Activated T-cell treated with anti-CD3 and anti-CD28 coated beads, Interleukin-2, amount 50 U/mL, for 1 hour (primary cell): ENCODE measurements around the gene RNU6-8.

Experiments
- DNase-seq: peaks from one replicate; pipeline ENCODE4 v3.0.0-alpha.2; 2020

RNU6-8 gene

DNA sequence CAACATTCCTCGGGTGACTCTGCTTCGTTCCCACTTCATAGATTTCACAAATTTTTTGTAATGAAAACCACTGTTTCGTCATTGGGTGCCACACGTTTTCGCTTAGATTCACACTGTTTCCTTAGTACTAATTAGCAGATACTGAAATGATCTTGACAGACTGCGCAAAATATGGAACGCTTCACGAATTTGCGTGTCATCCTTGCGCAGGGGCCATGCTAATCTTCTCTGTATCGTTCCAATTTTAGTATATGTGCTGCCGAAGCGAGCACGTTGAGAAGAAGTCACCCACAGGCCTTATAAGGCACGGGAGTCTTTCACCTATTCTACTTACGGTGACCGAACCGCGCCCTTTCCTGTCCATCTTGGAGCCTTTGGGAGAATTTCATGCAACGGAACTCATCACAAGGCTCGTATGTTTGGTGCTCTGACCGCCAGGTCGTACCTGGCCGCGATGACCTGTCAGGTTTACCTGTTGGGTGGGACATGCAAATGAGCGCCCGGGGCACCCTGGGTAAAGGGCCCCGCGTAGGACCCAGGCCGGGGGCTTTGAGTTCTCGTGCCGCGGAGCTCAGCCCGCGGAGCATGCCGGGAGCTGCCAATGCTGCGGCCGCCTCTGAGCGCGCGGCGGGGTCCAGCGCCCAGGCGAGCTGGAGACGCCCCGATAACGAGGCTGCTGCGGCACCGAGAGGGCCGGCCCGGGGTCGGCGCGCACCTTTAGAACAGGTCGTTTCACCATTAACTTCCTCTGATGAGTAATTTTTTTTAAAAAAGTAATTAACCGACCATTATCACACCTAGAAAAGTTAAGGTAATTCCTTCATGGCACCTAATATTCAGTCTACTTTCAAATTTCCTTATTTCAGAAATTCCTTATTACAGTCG, at the start of gene RNU6-8:
Gene RNU6-8 (minus strand): TSS at position 272 of the 885 bp plus-strand sequence.
- peak; percentile 86 for DNase-seq

DNA sequence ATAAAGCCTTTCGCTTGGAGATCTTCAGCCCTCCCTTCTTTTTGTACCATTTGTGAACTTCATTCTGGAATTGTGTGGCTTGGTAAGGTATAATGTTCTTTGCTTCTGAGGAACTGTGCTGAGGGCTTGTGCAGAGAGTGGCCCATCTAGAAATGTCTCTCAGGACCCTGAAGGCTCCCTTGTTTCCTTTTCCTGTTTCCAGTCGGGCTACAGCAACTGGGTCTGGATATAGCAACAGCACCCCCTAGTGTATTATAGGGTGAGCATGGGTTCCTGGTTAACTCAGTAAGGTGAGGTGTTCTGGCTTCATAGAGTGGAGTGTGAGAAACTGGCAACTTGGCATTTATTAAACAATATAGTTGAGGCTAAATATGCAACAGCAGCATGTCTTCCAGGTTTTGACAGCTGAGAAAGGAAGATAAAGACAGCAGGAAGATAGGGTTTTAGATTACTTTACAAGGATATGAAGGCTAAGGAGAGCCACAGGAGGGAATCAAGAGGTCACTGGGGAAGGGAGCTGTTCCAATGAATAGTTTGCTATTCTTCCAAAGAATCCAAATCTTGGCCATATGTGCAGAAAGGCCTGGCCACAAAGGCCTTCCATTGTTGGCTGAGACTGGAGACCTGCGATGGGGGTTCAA, 49.1 kb upstream of the RNU6-8 start:
- DNase-seq, result no peak

DNA sequence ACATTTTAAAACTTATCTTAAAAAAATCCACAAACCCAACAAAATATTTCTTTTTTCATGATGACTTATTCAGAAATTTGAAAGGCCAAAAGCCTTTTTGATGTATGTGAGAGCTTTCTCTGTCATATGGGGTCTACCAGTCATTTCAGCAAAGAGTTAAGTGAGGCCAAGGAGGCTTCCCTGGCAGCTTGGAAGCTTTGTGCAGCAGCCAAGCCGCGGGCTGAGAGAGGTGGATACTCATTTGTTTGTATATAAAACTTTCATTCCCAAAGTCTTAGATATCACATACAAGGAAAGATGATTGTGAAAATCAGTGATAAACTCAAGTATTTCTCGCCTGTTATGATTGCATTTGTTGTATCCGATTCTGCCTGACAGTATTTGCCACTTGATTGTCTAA, 48.5 kb upstream of the RNU6-8 start:
- DNase-seq, result no peak

DNA sequence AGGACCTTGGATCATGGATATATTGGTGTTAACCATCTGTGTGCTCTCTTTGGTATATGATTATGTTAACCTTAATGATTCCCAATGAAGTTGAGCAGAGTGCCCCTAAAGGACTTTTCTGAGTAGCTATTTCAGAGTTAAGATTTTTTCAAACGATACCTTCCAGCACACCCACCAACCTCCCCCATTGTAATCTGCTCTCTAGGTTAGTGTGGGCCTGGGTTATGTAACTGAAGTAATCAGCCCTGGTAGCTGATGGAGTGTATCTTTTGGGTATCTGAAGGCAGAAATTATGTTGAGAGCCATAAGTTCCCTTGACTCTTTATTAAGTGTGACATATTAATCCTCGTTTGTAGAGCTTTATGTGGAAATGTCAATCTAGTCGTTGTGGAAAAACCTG, 47.6 kb upstream of the RNU6-8 start:
- no peak for DNase-seq

DNA sequence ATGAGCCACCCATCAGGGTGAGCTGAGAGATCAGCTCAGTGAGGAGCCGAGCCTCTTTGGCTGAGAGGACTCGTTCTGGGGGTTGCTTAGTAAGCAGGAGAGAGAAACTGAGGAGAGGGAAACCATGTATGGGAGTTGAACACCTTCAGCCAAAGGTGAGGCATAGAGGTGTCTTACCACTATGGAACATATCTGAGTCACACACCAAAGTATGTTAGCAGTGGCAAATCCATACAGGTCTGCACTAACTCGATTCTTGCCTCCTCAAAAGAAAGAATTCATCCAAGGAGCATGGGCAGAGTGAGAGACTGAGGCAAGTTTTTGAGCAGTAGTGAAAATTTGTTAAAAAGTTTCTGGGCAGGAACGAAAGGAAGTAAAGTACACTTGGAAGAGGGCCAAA, 46.7 kb upstream of the RNU6-8 start:
- no peak for DNase-seq

DNA sequence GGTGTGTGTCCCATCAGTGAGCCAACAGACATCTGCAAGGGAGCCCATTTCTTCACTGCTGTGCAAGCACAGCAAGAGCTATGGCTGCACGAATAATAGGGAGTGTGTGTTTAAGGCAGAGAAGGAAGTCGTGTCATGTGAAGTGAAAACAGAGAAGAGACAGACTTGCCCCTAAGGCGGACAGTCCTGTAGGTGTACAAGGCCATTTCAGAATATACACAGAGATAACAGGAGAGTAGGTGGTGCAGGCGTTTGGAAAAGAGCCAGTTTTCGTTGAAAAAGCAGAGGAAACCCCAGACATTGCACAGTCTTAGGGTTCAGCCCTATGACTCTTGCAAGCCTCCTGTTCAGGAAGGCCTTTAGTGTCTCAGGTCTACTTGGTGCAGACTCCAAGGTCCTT, 46.3 kb upstream of the RNU6-8 start:
- DNase-seq, result no peak

DNA sequence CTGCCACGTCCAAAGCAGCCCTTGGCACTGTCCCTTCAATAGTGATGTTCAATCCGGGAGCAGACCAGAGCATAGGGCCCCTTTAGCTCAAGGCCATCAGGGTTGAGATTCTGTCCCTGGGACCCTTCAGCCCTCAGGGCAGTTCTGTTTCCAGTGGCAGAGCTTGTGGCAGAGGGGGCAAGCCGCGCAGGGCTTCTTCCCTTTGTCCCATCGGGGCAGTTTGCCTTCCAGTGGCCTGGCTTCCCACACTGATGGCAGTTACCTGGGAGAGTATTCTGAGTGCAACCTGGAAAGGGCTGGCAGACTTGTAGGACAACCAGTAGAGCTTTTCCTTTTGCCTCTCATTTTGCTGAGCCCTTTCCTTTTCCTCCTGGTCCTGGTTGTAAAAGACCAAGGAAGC, 43.7 kb upstream of the RNU6-8 start:
- no peak for DNase-seq

DNA sequence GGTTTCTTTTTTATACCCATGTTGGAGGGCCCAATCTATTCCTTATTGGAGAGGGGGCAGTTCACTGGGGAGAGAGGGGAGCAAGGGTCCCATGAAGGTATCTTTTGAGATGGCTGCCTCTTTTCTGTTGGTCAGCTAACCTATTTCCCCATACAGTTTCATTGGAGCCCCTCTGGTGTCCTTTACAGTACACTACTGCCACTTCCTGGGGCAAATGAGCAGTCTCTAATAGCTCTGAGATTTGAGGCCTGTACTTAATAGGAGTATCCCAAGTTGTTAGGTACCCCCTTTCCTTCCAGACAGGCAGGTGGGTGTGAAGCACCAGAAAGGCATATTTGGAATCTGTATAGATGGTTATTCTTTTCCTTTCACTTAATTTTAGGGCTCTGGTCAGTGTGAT, 41.3 kb upstream of the RNU6-8 start:
- no peak for DNase-seq

DNA sequence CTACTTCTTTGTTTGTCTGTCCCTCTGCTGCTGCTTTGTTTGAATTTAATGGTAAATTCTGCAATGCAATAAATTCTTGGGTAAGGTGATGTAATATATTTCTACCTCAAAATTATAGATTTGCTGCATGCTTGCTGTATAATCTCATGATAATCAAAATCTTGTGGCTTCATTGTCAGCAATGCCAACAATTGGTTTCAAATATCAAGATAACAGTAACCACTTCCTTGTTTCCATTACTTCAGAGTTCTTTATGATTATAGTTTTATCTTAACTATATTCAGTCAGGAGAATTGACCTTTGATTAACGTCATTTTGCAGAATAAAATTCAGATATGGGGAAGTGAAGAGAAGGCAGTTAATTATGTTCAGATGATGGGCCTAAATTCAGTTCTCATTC, 30.2 kb upstream of the RNU6-8 start:
- DNase-seq, result no peak

DNA sequence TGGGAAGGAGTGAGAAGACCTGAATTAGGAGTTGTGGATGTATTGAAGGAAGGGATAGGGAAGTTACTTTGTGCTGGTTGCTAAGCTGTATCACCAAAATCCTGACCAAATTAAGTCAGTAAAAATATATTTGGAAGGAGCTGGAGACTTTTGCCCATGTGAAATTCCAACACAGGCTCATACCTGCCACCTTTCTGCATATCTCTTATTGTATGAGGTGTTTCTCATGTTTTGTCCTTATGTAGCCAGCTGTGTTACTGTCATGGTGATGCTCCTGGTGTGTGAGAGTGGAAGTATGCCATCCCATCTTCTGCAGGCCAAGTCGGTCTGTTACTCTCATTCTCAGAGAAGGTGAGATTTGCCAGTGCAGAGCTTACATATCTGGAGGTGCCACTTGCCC, 29.4 kb upstream of the RNU6-8 start:
- no peak for DNase-seq

DNA sequence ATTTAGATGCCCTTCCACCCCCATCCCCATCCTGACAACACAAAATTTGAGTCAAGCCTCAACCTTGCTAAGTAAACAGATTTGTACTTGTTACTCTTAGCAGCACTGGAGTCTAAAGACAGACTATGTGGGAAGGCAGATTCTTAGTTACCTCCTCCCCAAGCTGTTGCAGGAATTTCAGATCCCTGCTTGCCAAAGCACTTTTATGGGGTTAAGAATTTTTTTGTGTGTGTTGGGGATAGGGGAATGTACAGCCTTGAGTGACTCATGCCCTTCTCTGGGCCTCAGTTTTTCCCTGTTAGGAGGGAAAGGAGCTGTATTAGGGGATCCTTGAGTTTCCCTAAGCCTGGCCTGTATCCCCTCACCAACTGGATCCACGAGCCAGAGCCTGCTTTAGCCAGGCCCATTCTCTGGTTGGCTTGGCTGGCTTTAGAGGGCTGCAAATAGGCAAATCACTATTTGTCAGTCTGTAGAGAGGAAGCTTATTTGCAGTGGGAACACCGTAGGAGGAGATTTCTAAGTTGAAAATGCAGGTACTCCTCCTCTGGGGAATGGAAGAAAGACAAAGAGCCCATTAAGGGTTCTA, 27.7 kb upstream of the RNU6-8 start:
- no peak for DNase-seq

DNA sequence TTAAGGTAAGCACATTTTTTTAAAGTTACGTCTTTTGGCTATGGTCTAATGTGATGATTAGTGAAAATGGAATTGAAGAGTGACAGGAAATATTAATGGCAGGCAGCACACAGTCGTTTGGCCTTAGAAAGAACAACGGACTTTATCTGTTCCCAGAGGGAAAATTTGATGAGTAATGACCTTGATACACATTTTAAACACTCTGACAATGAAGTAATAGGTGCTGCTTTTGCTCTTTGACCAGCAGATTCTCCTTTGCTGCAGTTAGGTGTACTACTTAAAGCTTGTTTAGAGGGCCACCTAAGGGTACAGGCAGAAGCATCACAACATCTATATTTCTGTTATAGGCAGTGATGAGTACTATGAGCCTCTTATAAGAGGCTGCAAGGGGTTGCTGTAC, 27.1 kb upstream of the RNU6-8 start:
- DNase-seq, result no peak

DNA sequence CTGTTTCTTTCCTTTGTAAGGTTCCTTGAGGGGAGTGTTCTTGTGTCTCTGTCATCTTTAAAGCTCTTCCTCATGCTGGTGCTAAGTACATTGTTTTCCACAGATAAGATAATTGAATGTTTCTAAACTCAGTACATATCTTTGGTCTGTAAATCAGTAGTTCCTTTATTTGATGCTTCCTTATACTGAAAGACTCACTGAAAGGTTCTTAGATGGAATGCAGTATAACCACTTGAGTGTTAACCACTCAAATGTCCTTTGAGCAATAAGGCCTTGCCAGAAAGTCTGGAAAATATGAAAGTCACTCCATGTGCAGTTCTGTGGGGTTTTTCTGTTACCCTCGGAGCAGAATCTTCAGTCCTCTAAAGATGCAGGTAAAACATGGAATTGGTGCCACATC, 23.0 kb upstream of the RNU6-8 start:
- DNase-seq, result no peak

DNA sequence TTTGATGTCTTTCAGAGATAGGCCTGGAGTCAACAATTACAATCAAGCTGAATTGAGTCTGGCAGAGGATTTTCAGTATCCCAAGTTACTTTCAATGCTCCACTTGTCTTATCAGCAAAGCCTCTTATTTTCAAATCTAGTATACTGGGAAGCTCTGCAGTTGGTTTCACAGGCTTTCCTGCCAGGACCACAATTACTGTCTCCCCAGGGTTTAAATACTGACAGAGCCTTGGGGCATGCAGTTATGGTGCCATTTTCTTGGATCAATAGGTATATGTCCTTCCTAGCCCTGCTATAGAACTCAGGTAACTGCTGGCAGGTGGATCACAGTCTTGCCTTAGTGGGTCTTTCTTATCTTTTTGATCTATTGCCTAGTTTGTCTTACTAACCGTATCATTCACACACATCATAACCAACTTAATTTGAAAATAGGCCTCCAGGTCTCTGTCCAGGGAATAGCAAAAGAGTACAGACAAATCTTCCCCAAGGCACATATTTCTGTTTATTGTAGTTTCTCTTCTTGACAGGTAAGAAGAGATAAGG, 22.4 kb upstream of the RNU6-8 start:
- DNase-seq, result no peak

DNA sequence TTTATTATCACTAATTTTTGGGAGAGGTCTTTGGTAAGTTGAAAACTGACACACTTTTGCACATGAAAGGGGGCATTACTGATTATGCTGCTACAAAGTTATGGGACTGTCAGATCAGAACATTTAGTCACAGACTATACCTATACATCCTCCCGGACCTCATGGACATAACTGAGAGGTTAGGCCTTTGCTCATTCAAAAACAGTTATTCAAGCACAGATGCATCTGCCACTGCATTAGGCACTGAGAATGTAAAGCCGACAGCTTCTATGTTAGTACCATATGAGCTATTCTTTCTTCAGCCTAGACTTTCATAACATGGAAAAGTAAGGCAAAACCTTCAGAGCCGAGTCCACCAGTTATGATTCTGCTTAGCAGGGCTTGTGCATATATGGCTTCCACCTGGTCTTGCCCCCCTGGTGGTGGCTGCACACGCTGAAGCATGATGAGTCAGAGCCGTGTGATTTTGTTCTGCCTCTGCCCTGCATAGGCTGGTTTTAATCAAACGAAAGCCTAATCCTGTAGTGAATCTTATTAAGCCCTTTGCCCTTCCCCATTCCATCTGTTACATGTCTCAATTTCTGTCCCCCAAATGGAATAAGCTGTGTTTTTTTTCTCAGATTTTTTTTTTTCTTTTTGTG, 21.8 kb upstream of the RNU6-8 start:
- DNase-seq, result peak; percentile 20

DNA sequence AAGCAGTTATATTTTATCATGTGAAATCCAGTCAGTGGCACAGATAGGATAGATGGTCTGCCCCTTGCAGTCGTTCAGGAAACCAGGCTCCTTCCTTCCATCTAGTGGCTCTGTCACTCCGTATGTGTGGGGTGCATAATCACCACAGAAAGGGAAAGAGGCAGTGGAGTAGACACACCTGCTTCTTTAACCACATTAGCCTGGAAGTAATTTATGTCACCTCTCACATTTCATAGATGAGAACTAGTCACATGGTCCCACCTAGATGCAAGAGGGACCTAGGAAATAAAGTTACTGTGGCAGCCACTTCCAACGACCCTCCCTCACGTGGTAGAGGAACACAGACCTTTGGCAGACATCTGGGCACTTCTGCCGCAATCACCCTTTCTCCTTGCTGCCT, 14.2 kb upstream of the RNU6-8 start:
- no peak for DNase-seq

DNA sequence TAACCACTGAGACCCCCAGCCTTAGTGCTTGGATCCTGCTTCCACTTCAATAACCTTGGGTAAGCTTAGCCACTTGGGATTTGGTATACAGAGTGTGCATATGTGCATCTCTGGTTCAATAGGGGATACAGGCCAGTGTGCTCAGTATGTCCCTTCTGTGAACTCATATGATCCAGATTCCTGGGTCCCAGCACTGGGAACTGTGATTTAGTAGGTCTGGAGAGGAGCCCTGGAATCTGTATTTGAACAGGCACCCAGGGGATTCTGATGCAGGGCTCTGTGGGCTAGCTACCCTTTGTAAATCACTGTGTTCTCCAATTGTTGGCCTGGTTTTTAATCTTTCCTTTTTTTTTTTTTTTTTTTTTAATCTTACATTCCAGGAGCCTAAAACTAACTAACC, 9.8 kb upstream of the RNU6-8 start:
- no peak for DNase-seq

DNA sequence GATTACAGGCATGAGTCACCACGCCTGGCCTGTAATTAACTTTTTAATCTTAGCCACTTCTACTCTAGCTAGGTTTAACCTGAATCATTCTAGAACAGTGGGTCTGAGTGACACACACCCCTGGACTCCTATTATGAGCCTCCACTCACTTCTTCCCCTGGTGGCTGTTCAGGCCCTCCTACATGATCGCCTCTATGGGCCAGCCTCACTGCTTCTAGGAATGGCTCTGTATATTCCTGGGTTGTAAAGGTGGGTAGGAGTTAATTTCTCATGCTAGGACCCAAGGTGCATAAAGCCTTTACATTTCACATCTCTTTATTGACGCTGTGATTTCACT, 8.0 kb upstream of the RNU6-8 start:
- DNase-seq, result no peak

DNA sequence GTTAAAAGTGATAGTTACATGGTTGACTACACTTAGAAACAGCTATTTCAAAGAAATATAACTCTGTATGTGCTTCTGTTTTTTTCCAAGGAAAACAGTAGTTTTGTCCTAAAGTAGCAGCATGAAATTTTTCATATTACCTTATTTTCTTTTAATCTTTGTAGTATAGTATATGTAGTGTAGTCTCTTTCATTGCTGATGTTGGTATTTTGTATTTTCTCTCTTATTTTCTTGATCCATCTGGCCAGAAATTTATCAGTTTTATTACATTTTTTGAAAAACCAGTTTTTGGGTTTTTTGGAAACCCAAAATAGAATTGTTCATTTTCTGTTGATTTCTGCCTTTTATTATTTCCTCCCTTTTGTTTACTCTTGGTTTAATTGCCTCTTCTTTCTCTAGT, 6.4 kb upstream of the RNU6-8 start:
- no peak for DNase-seq

DNA sequence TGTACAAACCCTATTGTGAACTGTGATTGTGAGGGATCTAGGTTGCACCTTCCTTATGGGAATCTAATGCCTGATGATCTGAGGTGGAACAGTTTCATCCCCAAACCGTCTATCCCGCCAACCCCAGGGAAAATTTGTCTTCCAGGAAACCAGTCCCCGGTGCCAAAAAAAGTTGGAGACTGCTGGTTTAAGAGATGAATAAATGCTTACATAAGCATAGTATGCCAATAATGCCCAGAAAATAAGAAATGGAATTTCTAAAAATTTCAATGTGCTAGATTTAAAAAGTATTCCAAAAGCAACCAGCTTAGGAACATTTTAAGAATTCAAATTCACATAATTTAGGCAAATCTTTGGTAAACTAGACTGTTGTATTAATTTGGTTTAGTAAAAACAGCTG, 5.4 kb upstream of the RNU6-8 start:
- DNase-seq, result no peak

DNA sequence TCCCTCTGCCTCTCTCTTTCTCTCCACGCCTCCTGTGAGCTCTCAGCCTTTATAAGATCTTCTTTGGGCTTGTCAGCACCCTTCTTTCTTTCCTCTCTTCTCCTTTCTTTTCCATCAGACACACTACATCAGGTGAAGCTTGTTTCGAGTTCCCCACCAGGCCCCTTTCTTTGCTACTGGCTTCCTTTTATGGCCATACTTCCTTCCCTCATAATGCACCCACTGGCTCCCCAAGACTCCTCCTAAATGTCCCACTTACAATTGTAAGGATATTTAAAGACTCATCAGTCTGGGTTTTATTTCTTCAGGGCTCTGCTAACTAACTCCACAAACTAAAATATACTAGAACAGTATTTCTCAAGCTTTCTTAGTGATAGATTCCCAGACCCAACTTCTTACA, 3.5 kb upstream of the RNU6-8 start:
- DNase-seq, result no peak

DNA sequence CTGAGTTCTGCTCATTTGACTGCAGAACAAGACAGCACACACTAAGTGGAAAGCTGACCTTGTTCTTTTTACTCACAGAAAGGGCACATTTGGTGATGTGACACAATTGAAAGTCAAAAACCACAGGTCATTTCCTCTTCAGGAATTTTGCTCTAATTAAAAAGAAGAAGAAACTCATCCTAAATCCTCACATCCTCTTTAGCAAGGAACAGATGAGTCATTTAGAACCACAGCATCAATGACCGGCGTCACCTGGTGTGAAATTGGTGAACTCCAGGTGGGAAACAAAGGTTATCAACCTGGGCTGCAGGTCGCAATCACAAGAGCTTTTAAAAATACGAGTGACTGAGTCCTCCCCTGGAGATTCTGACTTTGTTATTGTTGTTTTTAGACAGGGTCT, 2.9 kb upstream of the RNU6-8 start:
- DNase-seq, result no peak

DNA sequence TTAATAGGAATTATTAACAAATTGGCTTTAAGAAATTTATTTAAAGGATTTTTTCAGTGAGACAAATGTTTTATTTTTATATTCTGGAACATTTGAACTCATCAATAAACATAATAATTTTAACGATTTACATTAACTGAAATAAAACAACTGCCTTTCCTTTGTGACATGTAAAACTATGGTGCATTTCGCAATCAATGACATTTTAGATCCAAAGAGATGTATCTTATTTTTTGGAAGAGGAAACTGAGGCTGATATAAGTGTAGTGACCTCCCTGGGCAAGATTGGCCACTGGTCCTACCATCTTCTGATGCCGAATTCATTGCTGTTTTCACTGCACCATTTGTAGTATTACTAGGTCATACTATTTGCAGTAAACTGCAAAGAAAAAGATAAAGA, 2.5 kb upstream of the RNU6-8 start:
- DNase-seq, result no peak

DNA sequence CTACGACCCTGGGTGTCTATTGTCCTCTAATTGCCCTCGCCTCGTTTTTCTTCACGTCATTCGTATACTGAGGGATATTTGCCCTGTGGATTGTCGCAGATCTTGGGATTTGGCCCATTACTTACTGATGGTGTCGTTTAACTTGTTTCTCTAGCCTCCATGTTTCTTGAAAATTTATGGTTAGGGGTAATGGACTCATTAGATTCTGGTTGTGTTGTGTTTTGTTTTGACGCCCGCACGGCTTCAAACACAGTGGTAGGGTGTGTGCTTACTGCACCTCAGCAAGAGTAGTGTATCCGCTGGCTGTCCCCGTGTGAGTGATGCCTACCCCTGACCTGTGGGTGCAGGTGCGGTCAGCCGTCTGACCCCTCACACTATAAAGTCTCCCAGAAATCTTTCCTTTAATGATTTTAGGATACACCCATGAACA, 874 bp upstream of the RNU6-8 start:
- peak; percentile 22 for DNase-seq
